Glomerular visceral epithelial cell (primary cell): ENCODE data around the gene MAPK6.
"Not testable (repeated sequence)": the region's sequence is repeated elsewhere in the genome, so short reads cannot be mapped to it uniquely, and the experiment has no call there.

Source experiments
- DNase-seq: peaks from one replicate; pipeline ENCODE4 v3.0.0-alpha.2; 2016; ENCODE audit errors: extremely low spot score

The MAPK6 gene

GRCh38 chr15:52080031-52080430 is 61.0 kb downstream of the MAPK6 start:
- peak; percentile 88 for DNase-seq

DNA sequence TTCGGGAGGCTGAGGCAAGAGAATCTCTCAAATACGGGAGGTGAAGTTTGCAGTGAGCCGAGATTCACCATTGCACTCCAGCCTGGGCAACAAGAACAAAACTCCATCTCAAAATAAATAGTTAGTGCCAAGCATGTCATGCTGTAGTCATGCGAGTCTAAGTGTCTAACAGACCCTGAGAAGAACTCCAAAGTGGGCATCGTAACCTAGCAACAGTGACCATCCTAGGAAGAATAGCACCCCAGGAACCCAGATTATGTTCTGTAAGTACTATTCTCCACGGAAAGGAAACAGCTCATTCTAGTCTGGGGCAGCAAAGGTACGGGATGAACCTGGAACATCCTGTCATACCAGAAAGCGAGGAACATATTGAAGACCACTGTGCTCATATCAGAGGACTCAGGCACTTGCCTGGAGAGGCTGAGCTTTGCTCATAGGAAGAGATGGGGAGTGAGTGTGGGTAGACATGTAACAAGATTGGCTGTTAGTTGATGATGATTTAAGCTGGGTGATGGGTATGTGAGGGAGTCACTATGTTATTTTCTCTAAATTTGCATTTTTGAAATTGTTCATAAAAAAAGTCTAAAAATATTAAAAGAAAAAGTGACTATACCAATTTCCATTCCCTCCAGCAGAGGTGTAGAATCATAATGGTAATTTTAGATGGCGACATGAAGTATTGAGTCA is 61.8 kb downstream of the MAPK6 start:
- no peak for DNase-seq

- DNase-seq = peak; percentile 66
Measured at GRCh38 chr15:52082197-52083036, 63.4 kb downstream of the MAPK6 start.

- DNase-seq = not testable (repeated sequence)
Measured at GRCh38 chr15:52083037-52083359, 64.0 kb downstream of the MAPK6 start.

- no peak for DNase-seq
Measured at GRCh38 chr15:52083603-52084002, 64.6 kb downstream of the MAPK6 start.

GRCh38 chr15:52085299-52085698 is 66.3 kb downstream of the MAPK6 start:
- peak; percentile 26 for DNase-seq

GRCh38 chr15:52086011-52086786 is 67.2 kb downstream of the MAPK6 start:
- DNase-seq = no peak

GRCh38 chr15:52090193-52090592 is 71.2 kb downstream of the MAPK6 start:
- DNase-seq = no peak

- DNase-seq = no peak
Measured at GRCh38 chr15:52093167-52093538, 74.1 kb downstream of the MAPK6 start.

DNA sequence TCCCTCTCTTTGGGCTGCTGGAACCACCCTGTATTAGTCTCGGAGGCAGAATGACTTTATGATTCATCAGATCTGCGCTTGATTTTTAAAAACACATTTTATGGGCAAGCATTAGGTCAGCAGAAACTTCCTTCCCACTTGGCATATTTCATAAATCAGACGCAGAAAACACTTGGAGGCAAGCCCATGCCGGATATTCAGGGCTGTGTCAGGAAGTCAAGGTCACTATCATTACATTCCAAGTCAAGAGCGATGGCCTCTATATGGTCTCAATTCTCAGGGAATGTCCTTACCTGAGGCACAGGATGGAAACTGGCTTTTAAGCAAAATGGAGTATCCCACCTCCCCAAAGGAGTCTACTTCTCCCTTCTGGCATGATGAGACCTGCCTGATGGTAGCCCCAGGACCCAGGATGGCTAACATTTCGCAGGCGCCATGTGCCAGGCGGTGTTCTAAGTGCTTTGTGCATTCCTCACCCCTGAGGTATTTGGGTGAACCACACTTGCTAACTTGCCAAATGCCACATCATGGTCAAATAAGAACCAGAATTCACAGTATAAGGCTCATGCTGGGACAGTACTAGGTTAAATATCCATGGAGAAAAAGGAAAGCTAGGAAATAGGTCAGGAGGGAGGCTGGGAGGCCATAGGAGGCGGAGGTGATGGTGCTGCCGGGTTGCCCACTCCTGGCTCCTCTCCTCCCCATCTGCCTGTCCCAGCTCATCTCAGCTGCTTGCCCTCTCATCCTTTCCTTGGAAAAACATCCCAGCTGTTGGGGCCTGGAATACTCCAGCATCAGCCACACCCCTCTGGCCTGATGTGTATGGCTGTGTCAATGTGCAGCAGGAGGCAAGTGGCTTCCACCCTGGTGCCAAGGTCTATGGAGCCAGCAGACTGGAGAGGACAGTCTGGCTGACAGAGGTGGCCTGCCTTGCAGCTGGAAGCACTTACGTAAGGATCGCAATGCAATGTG is 74.8 kb downstream of the MAPK6 start:
- DNase-seq = peak; percentile 93

GRCh38 chr15:52094811-52095584 is 76.0 kb downstream of the MAPK6 start:
- no peak for DNase-seq

DNA sequence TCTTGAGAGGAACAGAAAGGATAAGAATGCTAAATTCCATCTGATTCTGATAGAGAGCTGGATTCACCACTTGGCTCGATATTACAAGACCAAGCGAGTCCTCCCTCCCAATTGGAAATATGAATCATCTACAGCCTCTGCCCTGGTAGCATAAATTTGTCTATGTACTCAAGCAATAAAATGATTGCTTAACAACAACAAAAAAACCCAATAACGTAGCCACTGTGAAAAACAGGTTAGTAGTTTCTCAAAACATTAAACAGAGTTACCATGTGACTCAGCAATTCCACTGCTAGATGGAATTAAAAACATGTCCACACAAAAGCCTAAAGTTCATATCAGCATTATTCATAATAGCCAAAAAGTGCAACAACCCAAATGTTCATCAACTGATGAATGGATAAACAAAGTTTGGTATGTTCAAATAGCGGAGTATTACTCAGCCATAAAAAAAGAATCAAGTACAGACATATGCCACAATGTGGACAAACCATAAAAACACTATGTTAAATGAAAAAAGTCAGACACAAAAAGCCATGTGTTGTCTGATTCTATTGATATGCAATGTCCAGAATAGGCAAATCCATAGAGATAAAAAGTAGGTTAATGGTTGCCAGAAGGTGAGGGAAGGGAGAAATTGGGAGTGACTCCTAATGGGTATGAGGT is 76.7 kb downstream of the MAPK6 start:
- no peak for DNase-seq

DNA sequence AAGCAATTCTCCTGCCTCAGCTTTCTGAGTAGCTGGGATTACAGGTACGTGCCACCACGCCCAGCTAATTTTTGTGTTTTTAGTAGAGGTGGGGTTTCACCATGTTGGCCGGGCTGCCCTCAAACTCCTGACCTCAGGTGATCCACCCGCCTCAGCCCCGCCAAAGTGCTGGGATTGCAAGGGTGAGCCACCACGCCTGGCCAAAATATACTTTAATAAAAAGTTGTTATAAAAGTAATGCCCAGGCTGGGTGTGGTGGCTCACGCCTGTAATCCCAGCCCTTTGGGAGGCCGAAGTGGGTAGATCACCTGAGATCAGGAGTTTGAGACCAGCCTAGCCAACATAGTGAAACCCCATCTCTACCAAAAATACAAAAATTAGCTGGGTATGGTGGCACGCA is 77.5 kb downstream of the MAPK6 start:
- not testable (repeated sequence) for DNase-seq

GRCh38 chr15:52097180-52097579 is 78.2 kb downstream of the MAPK6 start:
- DNase-seq = peak; percentile 24

DNA sequence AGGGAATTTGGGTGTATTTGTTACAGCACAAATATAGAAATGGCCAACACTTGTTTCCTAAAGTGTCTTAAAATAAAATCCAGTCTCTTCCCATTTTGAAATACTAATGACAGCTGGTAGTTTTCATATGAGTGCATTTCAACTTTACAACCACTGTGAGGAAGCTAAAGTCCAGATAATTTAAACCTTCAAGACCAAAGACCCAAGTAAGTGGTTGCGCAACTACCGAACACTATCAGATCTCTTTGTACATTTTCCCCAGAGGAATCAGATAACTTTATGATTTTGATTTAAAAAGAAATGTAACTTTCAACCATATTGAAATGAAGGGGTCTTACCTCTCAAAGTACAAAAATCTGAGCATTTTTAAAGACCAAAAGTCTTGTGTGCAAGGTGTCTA is 79.3 kb downstream of the MAPK6 start:
- DNase-seq = no peak

GRCh38 chr15:52099651-52100272 is 80.7 kb downstream of the MAPK6 start:
- DNase-seq = no peak

- DNase-seq = peak; percentile 89
Measured at GRCh38 chr15:52100807-52101442, 81.9 kb downstream of the MAPK6 start.

DNA sequence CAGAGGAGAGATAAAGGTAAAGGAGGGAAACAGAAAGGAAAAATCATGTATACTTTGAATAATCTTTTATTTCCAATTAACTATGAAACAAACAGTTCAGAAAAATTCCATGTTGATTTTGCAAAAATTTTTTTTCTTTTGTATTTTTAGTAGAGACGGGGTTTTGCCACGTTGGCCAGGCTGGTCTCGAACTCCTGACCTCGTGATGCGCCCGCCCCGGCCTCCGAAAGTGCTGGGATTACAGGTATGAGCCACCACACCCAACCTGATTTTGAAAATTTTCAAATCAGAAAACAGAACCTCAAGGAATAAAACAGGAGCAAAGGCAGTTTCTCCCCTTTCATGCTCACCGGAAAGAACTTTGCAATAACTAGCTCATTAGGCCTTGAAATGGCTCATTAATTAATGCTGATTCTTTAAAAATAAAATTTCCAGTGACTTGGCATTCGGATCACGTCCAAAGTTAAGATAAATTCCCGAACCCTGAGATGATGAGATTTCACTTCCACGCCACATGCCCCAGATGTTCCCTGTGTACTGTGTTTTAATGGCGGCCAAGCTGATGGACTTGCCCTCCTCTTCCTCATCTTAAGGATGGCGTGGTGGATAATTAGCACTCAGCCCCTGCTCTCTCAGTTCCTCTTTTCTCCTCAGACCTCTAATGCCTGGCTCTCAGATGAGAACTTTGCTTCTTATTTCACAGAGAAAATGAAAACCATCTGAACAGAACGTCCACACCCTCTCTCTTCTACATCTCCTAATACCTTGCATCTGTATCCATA is 82.7 kb downstream of the MAPK6 start:
- no peak for DNase-seq
